ENCODE data around the gene DLGAP1.
A peak's percentile ranks its signal among the peaks of the same experiment; 100 is the strongest.

The DLGAP1 gene

DNA sequence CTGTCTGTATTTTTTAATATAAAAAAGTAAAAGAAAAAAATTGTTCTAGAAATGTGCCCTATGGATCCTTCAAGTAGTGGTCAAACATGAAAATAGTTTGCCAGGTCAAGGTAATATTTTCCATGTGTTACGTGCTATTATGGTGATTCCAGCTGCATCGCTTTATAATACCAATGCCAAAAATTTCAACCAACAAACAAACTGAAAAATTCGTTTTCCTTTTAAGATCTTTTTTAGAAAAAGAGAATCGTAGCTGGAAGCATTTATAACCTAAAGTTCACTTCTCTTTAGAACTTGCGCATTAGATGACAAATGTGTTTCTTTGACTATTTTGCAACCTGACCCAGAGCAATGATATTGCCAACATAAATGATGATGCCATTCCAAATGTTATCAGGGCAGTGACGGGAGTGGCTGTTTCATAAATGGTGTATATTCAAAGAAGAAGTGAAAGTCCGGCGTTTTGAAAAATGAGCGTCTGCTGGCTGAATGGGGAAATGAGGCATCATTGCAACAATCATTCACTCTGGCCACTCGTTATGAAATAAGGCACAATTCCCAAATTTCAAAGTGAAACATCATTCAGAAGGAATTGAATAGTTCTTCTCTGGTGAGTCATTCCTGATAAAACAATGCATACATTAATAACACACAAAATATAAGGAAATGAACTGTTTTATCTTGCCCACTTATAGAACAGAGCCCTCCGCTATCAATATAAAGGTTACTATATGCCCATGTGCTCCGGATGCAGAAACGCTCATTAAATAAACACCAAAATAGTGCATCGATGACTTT, 707.7 kb downstream of the DLGAP1 start:
- DNase-seq: no peak

DNA sequence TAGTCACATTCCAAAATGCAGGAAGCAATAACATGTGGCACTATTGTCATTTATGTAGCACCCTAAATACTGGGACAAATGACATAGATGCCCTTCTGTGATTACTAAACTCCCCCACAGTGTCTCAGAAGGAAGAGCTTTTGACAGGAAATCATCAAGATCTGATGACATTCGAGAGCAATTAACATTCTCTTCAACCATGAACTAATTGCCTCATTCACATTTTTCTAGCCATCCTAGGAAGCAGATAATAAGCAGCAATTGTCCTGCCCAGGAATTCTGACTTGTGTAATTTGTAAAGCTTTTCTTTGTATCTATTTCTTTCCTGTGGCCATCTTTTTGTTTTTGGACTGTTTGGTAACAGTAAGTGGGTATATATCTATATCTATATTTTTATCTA, 712.6 kb downstream of the DLGAP1 start:
- DNase-seq: no peak

DNA sequence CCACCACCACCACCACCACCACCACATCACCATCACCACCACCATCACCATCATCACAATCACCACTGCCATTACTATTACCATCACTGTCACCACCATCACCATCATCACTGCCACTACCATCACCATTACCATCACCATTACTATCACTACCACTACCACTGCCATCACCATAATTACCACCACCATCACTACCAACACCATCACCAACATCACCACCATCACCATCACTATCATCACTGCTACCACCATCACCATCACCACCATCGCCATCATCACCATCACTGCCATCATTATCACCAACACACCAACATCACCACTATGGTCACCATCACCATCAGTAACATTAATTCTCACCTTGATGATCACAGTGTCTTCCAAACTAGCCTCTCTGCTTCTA, 713.8 kb downstream of the DLGAP1 start:
- no peak for DNase-seq

DNA sequence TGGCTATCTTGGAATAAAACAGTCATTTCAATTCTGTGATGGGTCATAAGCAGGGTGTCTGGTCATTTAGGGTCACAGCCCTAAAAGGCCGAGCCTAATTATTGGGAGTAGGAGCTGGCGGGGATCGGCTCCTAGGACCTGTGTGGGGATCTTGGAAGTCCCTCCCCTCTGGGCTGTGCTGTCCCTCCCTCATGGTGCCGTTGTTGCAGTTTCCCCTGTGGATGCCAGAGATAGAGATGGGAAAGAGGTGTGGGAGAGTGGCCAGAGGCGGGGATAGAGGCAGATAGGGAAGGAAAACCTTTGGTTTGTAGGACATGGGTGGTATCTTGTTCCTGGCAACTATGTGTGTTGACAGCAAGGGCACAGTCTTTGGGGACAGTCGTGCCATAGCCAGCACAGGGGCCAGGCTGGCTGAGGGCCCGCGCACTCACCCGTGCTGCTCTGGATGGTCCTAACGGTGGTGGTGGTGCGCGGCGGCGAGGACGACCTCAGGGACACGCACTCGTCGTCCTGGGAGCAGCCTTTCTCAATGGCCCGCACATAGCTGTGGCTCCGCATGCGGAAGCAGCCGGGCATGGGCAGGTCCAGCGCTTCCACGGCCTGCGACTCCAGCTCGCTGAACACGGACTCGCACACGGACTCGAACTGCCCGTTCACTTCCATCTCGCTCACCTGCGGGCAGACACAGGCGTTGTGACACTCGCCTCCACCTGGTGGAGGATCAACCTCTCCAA, 726.2 kb downstream of the DLGAP1 start:
- DNase-seq: no peak

DNA sequence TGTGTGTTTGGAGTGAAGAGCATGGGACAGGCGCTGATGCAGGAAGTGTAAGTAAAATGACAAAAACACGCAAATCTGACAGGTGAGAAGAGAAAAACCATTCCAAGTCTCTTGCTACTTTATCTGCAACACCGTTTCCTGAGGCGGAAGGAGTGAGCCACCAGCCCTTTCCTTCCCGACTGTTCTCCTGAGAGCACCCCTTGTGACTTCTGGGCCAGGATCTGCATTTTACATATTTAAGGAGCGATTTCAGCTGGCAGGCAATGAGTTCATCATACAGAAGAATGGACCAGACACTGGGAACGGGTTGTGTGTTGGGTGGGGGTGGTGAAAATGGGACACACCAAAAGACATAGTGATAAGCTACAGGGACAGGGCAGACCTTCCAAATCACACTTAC, 727.8 kb downstream of the DLGAP1 start:
- DNase-seq: no peak

DNA sequence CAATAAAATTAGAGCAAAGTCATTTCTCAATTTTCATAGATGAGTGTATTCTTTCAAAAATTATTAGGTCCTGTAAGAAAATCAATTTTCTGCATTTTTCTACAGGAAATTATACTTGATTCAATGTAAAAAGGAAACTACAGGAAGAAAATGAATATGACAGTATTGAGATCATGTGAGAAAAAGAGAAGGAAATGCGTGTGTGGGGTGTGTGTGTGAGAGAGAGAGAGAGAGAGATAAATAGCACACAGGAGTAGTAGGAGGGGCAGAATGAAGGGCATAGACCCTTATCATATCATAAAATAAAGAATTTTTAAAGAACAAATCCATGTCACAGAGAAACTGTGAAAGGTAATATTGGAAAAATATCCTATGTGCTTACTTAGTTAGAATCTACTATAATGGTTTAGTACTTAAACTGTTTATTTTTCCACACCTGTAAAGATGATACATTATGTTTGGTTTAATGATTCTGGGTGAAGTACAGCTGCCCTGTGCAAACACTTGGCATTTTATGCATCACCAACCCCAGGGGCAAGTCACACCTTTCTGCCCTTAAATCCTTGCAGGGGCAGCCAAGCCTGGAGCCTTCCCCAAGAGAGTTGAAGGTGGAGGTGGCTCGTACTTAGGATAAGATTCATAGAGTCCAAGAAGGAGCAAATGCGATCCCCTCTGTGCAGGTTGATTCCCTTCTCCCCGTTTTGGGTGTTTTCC, 728.7 kb downstream of the DLGAP1 start:
- DNase-seq: peak; percentile 42

DNA sequence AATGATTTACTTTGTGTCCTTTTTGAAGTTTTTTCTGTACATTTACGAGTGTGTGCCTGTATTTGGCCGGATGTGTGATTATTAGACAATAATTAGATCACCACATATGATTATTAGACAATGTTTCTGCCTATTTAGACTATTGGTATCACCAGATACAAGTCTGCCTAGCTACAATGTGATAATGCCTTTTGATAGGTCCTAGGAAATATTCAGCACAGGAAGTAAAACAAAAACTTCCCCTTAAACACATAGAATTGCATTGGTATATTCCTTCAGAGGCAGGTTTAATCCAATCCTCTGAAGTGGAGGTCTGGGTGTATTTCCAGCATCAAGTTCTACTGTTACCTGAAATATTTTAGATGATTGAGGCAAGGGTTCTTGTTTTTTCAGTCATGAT, 730.0 kb downstream of the DLGAP1 start:
- DNase-seq: no peak

DNA sequence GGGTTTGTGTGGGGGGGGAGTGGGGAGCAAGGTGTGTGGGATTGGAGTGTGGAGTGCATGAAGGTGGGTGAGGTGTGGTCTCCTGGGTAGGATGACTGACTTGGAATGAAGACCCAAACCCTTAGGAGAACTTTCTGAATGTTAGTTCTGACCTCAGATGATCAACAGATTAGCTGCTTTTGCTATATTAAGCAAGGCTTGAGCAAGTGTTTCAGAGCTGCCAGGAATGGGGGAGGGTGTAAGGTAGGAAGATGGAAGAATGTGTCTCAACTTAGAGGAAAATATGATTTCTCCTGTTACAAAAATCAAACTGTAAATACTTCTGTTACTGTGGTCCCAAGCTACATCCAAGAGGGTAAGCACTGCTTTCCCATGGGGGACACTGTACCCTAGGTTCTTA, 731.6 kb downstream of the DLGAP1 start:
- no peak for DNase-seq

DNA sequence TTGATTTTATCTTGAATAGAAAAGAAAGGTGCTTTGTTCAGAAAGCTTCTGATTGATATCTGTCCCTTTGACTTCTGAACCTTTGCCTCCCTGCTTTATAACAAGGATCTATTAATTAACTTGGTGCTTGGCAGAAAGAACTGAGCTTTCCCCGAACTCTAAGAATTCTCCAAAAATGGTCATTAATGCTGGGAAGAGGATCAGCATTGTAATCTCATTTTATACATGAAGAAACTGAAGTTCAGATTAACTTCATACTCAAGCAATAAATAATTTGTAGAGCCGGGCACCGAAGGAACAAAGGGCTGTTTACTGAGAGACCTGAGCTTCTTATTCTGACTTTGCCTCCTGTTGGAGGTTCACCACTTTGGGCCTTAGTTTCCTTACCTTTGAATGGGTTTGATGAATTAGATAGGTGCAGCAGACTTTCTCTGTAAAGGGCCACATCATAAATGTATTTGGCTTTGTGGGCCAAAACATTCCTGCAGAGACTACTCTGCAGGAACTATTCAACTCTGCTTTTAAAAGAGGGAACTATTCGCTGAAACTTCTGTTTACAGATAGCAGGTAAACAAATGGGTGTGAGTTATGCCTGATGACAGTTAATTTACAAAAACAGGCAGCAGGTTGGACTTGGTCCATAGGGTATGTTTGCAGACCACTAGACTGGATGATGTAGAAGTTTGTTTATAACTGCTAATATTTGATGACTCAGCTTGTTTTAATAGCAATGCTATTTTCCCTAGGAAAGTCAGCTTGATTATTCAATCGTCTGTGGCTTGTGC, 732.3 kb downstream of the DLGAP1 start:
- DNase-seq: no peak

DNA sequence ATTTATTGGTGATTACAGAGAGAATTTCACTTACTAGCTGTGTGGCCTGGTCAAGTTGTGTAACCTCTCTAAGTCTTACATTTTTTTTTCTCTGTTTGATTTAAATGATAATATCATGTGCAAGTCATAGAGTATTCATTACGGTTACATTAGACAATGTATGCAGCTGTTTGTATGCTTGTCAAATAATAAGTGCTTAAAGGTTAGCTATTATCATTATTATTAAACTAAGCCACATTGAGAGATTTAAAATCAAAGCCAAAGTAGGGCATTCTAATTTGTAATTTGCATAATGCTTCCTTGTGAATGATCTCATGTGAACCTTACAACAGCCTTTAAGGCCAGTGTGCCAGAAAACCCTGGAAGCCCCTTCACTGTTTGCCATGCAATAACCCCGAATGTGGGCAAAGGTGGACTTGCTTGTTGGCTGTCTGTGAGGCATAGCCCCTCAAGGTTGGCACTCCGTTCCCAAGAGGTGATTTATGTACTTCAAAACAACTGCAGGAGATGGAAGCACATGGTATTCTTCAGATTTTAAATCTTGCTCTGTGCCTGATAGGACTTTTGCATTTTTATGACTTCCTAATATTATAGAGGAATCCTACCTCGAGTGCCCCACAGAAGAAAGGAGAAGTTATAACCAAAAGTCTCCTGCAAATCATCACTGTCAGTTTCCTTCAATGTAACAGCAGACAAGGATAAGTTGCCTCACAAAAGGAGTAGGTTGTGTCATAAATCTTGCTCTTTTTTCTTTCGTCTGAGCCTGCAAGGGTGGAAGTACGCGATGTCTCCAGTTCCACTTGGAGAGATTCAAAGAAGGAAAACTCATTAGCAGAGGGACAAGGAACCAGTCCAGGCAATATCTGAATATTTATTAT, 733.1 kb downstream of the DLGAP1 start:
- no peak for DNase-seq

DNA sequence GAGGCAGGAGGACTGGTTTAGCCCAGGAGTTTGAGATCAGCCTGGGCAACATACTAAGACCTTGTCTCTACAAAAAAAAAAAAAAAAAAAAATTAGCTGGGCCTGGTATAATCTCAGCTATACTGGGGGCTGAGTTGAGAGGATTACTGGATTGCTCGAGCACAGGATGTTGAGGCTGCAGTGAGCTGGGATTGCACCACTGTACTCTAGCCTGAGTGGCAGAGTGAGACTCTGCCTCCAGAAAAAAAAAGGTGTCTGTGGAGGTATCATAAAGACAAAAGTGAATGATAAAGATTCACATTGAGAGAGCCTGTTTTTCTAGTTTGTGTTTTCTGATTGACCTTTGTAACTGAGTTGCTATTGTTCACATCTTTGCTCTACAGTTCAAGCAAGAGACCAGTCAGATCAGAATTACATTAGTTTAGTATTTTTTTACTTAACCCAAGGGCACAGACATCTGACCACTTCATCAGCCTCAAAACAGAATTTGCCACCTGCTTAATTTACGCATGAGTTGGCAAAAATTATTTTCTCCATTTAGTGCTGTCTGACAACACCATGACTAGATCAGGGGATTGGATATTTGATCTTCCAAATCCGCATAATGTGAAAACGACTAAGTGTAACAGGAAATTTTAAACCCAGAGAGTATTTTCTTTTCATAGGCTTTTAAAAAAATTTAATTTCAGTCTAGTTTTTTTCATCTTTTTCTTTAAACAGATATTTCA, 734.1 kb downstream of the DLGAP1 start:
- DNase-seq: no peak

DNA sequence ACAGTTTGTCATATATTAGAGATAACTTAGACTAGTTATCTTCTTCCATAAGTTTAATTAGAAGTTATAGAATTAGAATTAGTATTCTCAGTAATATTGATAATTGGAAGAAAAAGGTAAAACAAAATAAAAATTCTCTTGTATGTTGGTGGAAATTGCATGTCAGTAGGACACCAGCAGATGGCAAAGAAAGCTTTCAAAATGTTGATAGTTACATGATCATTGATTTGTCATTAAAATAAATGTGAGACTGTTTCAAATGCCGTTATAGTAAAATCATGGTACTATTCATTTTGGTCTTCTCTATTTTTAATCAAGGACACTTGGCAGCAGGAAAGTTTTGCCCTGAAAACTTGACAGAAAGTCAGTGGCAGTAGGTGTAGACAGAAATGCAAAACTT, 734.9 kb downstream of the DLGAP1 start:
- no peak for DNase-seq

DNA sequence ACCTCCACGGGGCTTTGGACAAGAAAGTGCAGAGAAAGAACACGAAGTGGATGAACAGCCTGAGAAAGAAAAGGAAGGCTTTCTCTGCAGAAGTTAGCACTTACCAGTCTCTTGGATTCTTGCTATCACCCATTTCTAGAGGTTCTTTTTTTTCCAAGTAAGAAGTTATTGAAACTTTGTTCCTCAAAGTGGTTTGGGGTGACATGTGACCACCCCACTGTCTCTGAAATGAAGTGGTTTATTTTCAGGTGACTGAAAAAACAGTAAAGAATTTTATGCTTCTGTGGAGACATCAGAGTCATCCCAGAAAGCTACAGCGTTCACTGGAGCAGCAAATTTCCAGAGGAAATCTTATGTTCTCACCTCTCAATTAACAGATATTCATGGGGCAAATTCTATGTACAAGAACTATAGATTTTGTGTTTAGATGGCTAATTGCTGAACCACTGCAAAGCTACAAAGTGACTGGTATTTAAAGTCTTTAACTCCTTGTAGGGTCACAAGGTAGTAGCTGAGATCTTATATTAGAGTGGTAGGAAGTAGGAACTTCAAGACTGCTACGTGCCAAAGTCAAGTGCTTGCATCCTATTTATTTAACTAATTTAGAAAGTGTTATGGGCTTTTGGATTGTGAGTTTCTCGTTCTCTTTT, 737.6 kb downstream of the DLGAP1 start:
- DNase-seq: no peak

DNA sequence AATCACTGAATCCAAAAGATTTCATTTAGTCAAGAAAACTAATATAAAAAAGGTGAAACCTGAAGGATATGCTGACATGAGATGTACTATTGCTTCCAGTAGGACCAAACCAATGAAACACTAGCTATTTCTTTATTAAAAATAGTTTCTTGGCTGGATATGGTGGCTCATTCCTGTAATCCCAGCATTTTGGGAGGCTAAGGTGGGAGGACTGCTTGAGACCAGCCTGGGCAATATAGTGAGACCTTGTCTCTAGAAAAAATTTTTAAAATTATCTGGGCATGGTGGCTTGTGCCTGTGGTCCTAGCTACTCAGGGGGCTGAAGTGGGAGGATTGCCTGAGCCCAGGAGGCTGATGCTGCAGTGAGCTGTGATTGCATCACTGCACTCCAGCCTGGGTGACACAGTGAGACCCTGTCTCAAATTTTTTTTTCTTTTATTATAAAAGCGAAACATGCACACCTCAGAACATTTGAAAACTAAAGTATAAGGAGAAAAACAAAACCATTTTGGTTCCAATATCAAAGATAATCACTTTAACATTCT, 738.9 kb downstream of the DLGAP1 start:
- no peak for DNase-seq

DNA sequence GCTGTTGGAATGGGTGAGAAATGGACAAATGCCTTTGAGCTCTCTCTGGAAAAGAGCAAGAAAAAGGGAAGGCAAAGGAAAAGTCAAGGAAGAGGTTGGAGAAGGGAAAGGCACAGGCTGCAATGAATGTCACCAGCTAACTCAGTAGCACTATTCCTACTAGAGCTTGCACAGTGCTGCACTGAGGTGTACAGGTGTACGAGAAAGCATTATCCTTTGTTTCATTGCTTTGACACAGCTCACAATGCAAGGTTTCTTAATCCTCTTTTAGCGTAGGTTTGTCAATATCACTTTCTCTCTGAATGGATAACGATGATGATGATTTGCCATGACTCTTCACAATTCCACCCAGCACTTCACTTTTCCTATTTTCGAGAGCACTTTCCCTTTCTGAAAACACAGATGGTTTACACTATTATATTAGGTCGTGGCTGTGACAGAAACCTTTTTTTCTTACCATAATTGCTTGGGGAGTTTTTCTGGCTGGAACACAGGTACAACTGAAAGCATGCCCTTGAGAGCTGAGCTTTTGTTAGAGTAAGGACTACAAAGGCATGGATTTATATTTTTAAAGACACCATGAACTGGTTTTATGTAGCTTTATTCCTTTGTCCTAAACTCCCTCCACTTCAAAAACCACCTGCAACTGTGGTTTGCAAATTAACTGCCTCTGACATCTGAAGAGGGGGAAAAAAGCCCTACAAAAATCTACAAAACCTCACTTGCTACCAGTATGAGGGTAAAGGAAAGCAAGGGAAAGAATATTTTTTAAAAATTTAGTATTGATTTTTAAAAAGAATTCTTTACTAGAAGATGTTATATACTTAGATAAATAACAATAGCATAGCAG, 739.7 kb downstream of the DLGAP1 start:
- DNase-seq: no peak

DNA sequence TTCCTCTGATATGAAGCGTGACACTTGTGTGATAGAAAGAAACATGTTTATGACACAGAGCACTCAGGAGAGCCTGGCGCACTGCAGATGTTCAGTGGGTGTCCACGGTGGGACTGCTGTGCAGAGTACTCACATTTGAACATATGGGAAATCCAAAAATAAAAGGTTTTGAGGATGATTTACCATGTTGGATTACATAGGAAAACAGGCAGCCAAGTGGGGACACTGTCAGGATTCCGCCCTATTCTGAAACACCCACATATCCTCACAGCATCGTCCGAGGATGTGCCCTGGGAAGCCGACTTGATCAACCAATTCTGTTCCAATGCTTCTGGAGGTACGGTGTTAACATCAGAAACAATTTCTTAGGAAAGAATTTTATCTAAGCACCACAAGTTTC, 741.4 kb downstream of the DLGAP1 start:
- no peak for DNase-seq

DNA sequence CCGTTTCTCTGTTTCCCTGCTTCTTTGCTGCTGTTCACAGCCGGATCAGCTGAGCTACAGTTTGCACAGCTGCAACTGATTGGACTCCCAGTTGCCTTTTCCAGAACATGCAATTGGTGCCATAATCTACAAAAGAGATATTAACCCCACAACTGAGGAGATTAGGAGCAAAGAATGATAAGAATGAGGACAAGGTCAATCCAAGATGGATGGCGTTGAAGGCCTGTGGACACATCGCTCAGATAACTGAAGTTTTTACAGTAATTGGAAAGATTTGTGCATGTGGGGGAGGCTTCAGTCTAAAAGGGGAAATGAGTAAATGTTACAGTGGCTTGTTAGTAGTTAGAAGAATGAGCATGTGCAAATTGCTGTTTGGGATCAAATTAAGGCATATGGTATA, 741.9 kb downstream of the DLGAP1 start:
- no peak for DNase-seq

DNA sequence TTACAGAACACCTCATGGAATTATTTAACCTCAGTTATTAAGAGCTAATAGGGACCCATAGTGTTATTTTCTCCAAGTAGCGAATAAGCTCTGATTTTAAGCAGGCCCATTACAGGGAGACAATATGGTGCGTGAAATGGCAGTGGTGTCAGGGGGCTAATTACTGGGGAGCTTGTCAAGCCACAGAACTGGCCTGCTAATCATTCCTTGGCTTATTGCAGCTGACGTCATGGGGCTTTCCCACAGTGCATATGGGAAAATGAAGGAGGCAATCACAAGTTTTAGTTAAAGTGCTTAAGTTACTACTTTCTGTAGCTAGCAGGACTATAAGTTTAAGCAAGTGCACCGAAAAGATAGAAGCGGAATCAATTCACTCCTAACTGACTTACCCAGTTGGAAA, 742.6 kb downstream of the DLGAP1 start:
- no peak for DNase-seq

DNA sequence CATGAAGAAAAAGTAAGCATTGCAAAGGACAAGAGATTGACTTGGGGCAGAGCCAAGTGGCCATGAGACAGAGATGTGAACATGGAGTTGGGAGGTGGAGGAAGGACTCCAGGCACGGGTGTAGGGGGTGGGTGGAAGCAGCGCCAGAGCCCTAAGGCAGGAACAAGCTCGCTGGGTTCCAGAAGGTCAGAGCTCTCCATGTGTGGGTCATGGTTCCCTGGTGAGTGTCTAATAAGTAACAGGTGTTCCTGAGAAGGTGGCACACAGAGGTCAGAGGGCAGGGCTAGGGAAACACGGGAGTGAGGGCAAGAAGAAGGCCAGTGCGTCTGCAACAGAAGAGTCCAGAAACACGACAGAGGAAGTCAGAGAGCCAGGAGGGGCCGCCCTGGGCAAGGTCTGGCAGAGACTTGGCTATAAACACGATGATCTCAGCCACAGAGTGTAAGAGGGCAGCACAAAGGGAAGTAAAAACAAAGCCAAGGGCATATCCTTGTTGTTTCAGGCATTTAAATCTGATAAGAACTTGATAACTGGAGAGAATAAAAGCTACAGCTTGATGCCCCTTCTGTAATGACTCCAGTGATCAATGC, 744.3 kb downstream of the DLGAP1 start:
- no peak for DNase-seq

All from COR-L47 (cell line).